Type B pancreatic cell (in vitro differentiated cells): ENCODE results near the gene AP2A2. TPM values are rescaled to one million over a fixed set of nuclear protein-coding genes. Genes with fewer than 3 reads are reported as not detected.

ENCODE experiments used
- DNase-seq: peaks from one replicate; pipeline ENCODE4 v3.0.0; 2021; ENCODE audit warnings: mixed read lengths; ENCODE audit not compliant: unreplicated experiment; ENCODE audit errors: extremely low spot score
- H3K27ac Mint-ChIP-seq: 2 replicates; pipeline ENCODE4 v1.8.0; 2021; ENCODE audit warnings: mild to moderate bottlenecking, mixed read lengths
- H3K27me3 Mint-ChIP-seq: 2 replicates; pipeline ENCODE4 v1.8.0; 2021; ENCODE audit warnings: mixed read lengths
- H3K36me3 Mint-ChIP-seq: 2 replicates; pipeline ENCODE4 v1.8.0; 2021; ENCODE audit warnings: mixed read lengths
- H3K4me1 Mint-ChIP-seq: one replicate; pipeline ENCODE4 v1.8.0; 2021; ENCODE audit warnings: mixed read lengths; ENCODE audit not compliant: unreplicated experiment
- H3K4me3 Mint-ChIP-seq: 2 replicates; pipeline ENCODE4 v1.8.0; 2021; ENCODE audit warnings: mild to moderate bottlenecking, mixed read lengths
- H3K9me3 Mint-ChIP-seq: 2 replicates; pipeline ENCODE4 v1.8.0; 2021; ENCODE audit warnings: mixed read lengths
- total RNA-seq: library from RNA; stranded (reverse); gene quantifications from 2 replicates; pipeline ENCODE4 v1.2.1, GENCODE V29; 2021; ENCODE audit warnings: low replicate concordance
- TF ChIP-seq, protein P1 (sequence below): fragments of 200-600 bp; sonication (generic); conservative IDR thresholded peaks from 2 replicates; pipeline ENCODE4 v1.5.0; 2021; ENCODE audit warnings: antibody characterized with exemption, mild to moderate bottlenecking

Gene AP2A2
- total RNA-seq, 1 donor from 2014 or later = 109 TPM

DNA sequence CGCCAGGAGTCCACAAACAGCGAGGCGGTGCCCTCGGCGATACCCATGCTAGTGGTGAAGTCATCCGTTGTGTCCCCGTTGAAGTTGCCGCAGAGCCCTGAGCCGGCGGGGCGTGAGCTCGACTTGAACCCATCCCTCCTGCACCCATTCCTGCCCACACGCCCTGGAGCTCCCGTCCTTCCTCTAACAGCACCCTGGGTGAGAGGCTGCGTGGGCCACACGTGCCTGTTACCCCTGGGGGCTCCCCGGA lies 102.5 kb downstream of the AP2A2 start:
- no peaks in the 10 kb centered on the region for H3K27me3 Mint-ChIP-seq
- TF ChIP-seq, protein P1, sequence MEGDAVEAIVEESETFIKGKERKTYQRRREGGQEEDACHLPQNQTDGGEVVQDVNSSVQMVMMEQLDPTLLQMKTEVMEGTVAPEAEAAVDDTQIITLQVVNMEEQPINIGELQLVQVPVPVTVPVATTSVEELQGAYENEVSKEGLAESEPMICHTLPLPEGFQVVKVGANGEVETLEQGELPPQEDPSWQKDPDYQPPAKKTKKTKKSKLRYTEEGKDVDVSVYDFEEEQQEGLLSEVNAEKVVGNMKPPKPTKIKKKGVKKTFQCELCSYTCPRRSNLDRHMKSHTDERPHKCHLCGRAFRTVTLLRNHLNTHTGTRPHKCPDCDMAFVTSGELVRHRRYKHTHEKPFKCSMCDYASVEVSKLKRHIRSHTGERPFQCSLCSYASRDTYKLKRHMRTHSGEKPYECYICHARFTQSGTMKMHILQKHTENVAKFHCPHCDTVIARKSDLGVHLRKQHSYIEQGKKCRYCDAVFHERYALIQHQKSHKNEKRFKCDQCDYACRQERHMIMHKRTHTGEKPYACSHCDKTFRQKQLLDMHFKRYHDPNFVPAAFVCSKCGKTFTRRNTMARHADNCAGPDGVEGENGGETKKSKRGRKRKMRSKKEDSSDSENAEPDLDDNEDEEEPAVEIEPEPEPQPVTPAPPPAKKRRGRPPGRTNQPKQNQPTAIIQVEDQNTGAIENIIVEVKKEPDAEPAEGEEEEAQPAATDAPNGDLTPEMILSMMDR = no peak
- no peaks in the 10 kb centered on the region for H3K9me3 Mint-ChIP-seq
- H3K4me3 Mint-ChIP-seq = no peak overlapping the region
- no peaks in the 10 kb centered on the region for H3K4me1 Mint-ChIP-seq
- H3K36me3 Mint-ChIP-seq = no peaks in the 10 kb centered on the region
- no peak overlapping the region for H3K27ac Mint-ChIP-seq
- no peak for DNase-seq

DNA sequence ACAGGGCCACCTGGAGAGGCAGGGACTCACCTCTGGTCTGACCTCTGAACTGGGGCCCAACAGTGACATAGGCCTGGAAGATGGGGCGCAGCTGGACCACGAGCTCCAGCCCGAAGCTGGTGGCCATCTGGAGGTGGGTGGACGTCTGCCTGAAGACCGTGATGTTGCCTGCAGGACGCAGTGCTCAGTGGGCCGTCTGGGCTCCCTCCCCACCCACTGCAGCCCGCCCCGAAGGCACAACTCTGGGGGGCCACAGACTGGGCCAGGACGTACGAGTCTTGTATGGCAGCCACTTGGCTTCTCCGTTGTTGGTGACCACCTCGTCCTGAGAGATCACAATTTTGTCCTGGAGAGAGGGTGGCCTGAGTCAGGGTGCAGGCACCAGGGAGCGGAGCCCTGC lies 102.9 kb downstream of the AP2A2 start:
- no peak overlapping the region for H3K27ac Mint-ChIP-seq
- H3K9me3 Mint-ChIP-seq = no peaks in the 10 kb centered on the region
- DNase-seq = no peak
- no peaks in the 10 kb centered on the region for H3K4me1 Mint-ChIP-seq
- no peaks in the 10 kb centered on the region for H3K27me3 Mint-ChIP-seq
- TF ChIP-seq, protein P1 = no peak
- no peaks in the 10 kb centered on the region for H3K36me3 Mint-ChIP-seq
- no peak overlapping the region for H3K4me3 Mint-ChIP-seq

DNA sequence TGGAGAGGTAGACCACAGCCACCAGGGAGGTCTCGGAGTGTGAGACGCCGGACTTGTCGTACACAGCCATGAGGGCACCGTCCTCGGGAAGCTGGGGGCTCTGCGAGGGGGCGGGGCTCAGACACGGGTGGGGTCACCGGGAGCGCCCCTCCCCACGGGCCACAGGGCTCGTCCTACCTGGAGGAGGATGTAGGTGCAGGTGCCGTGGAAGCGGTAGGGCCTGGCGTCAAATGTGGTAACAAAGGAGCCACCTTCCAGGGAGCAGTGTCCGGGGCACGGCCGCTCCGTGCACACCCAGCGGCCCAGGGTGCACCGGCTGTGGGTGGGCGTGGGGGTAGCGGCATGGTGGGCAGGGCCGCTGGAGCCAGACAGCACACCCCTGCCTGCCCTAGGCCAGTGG lies 103.4 kb downstream of the AP2A2 start:
- no peak overlapping the region for H3K4me3 Mint-ChIP-seq
- H3K27me3 Mint-ChIP-seq = no peaks in the 10 kb centered on the region
- TF ChIP-seq, protein P1 = no peak
- H3K27ac Mint-ChIP-seq = no peak overlapping the region
- H3K9me3 Mint-ChIP-seq = no peaks in the 10 kb centered on the region
- H3K36me3 Mint-ChIP-seq = no peaks in the 10 kb centered on the region
- no peak for DNase-seq
- H3K4me1 Mint-ChIP-seq = no peaks in the 10 kb centered on the region

DNA sequence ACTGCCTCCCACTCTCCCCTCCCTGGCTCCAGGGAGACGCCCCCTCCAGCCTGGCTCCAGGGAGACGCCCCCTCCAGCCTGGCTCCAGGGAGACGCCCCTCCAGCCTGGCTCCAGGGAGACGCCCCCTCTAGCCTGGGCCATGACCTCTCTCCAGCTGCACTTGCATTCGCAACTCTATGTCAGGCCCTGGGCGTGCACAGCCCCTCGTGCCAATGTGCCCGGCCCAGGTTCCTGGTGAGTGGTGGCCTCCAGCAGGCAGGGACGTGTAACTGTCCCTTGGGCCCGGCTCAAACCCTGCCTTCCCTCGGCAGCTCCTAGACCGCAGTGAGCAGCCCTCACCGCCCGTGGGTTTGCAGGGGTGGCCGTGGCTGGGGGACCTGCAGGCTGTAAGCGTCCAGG lies 104.0 kb downstream of the AP2A2 start:
- no peak for DNase-seq
- H3K27me3 Mint-ChIP-seq = no peaks in the 10 kb centered on the region
- no peaks in the 10 kb centered on the region for H3K9me3 Mint-ChIP-seq
- no peak overlapping the region for H3K27ac Mint-ChIP-seq
- no peak overlapping the region for H3K4me3 Mint-ChIP-seq
- no peaks in the 10 kb centered on the region for H3K4me1 Mint-ChIP-seq
- TF ChIP-seq, protein P1 = no peak
- no peaks in the 10 kb centered on the region for H3K36me3 Mint-ChIP-seq

DNA sequence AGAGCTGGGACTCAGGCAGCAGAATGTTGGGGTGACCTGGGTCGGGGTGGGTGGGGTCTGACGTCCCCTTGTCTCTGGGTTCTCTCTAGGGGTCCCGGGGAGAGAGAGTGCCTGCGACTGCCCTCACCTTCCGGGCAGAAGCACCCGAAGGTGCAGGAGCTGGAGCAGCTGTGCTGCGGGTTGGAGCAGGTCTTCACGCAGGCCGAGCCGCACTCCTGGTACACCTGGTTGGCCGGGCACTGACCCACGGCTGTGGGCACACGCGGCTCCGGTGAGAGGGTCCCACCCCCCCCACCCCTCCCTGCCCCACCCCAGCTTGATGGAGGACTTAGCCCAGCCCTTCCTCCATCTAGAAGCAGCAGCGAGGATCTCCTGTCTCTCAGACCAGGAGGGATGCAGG lies 104.4 kb downstream of the AP2A2 start:
- no peak for DNase-seq
- Mint-ChIP-seq H3K27ac (no peak overlapping the region), H3K9me3 (no peaks in the 10 kb centered on the region), H3K4me1 (no peaks in the 10 kb centered on the region), H3K27me3 (no peaks in the 10 kb centered on the region), H3K4me3 (no peak overlapping the region), H3K36me3 (no peaks in the 10 kb centered on the region)
- TF ChIP-seq, protein P1 = no peak

DNA sequence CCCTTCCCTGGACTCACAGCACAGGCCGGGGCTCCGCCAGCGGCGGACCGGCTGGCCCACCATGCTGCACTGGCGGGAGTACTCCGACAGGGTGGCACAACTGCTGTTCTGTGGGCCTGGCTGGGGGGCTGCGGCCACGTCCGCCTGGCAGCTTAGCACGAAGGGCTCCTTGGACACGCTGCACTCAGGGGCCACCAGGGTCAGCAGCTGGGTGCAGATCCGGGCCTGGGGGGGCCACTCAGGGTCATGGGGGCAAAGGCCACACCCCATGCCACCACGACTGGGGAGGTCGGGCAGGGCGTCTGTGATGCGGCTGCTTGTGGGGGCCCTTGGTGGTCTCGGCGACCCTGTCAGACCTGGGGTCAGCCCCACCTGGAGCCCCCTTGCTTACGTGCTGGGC lies 104.9 kb downstream of the AP2A2 start:
- Mint-ChIP-seq H3K36me3 (no peaks in the 10 kb centered on the region), H3K27me3 (no peaks in the 10 kb centered on the region), H3K9me3 (no peaks in the 10 kb centered on the region), H3K4me3 (no peak overlapping the region), H3K4me1 (no peaks in the 10 kb centered on the region), H3K27ac (no peak overlapping the region)
- TF ChIP-seq, protein P1 = no peak
- no peak for DNase-seq
